Stimulated activated CD4-positive, alpha-beta T cell treated with anti-CD3 and anti-CD28 coated beads, Interleukin-15, amount 100 ng/mL, for 1 hour (primary cell): ENCODE results near the gene PUS7L.

ENCODE experiments used
- DNase-seq, 2 donors: peaks; one replicate each; pipeline ENCODE4 v3.0.0-alpha.2; 2020; ENCODE audit warnings: low read depth in 1 of 2, low spot score in 1 of 2

Gene PUS7L

GRCh38 chr12:43675048-43675904 lies 83.3 kb downstream of the PUS7L start:
- DNase-seq, result no peak

GRCh38 chr12:43669373-43669772 lies 89.2 kb downstream of the PUS7L start:
- DNase-seq, result no peak
